Measurements from ENCODE around the gene DCLK2.

DNA sequence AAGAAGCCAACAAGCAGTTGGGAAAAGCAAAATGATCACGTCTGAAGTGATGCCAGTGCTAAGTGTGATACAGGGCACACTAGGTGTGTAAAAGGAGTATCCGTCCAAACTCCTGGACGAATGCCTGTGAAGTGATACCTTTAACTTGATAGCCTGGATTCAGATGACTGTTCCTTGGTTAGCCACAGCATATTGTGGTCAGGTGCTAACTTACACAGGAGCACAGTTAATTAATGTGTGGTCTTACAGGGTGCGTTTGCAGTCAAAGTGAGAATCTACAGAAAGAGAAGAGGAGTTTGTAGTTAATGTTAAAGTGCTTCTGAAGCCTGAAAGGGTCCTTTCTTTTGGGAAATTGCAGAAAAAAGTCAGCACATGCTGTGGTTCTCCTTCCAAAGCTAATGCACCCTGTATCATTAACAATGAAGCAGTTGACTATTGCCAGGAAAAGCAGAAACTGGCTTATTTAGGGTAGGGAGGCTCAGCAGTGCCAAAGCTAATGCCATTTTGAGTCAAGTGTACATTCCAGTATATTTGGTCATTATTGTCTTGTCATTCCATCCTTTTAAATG is 61.1 kb downstream of the DCLK2 start:
- no peak for TF ChIP-seq CTCF (IDR thresholded peaks at IDR 0.05; ENCODE audit: low read length)
- no peak for TF ChIP-seq EZH2 (IDR thresholded peaks at IDR 0.05; ENCODE audit: borderline replicate concordance, low read length)

All from OCI-LY1 (cell line).